ENCODE data around the gene PNLDC1.
"Not testable (repeated sequence)": the region's sequence is repeated elsewhere in the genome, so short reads cannot be mapped to it uniquely, and the experiment has no call there.

PNLDC1 gene

DNA sequence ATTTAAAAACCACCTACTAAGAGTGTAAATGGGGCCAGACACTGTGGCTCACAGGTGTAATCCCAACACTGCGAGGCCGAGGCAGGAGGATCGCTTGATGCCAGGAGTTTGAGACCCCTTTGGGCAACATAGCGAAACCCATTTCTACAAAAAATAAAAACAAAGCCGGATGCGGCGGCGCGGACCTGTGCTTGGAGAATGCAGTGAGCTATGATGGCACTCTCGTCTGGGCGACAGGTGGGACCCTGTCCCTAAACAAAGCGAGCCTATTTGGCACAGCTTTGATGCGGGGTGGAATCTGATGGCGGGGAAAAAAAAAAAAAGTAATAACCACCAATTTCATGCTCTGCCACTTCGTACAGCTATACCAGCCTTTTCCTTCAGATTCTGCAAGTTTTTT lies 11.8 kb upstream of the PNLDC1 start:
- no peak for DNase-seq (ENCODE audit: low read depth in 2 of 2)

DNA sequence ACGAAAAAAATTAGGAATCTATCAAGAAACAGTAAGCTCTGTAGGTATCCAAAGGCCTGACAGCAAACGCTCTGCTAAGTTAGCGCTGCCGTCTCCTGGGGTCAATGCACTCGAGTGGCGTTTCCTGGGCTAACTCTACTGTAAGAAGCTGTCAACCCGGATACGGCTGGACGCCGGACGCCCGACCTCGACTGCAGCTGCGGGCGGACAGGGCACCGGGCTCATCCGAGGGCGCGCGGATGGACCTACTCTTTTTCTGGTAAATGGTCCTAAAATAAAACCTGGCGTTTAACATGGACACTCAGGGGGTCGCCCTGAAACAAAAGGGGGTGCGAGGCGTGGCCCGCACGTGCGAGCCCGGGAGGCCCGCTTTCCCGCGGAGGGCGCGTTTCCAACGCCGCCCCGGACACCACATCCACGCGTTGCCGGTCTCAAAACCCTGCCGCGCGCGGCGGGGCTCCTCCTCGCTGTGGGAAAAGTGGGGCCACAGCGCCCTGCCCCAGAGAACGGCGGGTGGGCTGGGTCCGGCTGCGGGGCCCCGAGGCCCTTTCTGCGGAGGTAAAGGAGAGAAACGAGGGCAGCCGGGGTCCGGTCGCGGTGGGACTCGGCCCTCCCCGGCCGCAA lies 11.2 kb upstream of the PNLDC1 start:
- no peak for DNase-seq (ENCODE audit: low read depth in 2 of 2)

DNA sequence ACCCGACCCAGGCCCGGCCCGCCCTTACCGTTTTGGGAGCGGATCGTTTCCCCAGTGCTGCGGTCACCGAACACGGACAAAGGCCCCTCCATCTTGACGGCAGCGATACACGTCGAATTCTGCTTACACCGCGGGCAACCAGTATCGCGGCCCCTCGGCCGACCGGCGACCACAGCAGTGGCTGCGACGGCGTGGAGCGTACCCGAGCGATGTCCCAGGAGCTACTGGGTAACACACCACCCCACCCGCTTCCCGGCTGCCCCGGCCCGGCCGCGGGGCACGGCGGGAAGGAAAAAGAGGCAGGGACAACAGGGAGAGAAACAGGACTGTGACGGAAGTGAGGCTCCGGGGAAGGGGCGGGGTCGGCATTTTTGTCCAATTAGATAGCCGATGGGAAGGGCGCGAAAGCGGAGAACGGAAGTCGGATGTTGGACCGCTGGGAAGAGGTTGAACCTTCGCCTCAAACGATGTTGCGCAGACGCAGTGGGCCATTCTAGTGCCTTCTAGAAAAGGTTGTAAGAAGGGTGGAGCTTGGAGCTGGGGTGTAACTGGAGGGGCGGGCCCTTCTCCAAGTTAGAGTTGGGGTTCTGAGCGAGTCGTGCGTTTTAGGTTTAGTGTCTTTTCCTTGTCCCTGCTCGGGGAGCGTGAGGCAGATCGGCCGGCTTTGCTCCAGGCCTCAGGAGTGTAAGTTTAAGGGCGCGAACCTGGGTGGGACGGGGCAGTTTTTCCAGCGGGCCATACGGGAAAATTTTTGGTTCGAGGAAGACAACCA lies 10.5 kb upstream of the PNLDC1 start, which contains the start of gene TCP1:
TCP1 (minus strand) TSS at position 226 of the 772 bp plus-strand sequence; CDS start at position 92, 134 bp downstream.
- DNase-seq (ENCODE audit: low read depth in 2 of 2), result peak; percentile 98 to 99

DNA sequence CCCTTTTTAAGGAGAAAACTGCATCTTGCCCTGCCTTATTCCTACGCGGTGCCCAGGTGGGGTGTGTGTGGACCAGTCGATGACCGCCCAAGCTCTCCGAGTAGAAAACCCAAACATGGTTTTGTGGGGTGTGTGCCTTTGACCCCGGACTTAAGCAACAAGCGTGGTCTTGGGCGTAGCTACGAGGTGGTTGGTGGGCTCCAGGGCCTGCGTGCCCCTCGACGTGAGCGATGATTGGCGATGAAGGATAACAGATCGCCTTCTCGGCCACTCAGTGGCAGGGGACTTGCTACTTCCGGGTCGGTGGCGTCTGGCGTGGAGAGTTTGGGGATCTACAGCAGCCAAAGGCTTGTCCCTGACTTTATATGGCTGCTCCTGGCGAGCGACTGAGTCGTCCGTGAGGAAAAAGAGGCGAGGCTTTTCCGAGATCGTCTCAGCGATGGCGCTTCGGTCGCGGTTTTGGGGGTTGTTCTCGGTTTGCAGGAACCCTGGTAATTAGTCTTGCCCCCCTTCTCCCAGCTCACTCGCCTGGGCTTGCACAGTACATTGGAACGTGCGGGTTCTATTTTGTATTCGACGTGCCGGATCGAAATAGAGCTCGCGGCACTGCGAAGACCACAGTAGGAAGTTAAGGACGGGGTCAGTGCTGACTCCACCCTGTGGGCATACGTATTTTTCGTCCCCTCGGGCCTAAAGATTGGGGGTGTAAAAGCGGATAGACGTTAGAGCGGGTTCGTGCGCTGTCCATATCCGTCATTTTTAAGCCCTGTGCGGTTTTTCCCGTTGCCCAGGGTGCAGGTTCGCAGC lies 9.7 kb upstream of the PNLDC1 start, which contains the start of gene MRPL18:
MRPL18 (plus strand) TSS at position 319 of the 807 bp plus-strand sequence; CDS start at position 440, 121 bp downstream.
- DNase-seq (ENCODE audit: low read depth in 2 of 2), result peak; percentile 77 to 84

DNA sequence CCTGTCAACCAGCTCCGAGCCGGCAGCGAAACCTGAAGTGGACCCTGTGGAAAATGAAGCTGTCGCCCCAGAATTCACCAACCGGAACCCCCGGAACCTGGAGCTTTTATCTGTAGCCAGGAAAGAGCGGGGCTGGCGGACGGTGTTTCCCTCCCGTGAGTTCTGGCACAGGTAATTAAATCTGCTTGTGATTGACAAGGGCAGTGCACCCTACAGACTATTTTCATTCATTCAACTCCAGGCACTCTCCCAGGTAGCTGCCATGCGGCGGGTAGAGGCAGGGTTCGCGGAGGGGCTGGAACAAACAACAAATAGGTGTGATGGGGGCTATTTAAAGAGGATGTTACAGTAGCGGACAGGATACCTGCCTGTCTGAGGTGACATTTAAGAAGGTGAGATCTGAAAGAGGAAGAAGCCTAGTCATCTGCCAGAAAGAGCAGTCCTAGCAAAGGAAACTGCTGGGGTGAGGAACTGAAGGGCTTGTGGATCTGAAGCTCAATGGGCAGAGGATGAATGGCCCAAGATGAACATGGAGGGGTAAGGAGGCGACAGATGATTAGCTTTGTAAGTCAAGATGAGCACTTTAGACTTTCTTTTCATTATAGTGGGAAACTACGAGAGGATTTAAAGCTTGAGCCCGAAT lies 9.0 kb upstream of the PNLDC1 start:
- DNase-seq (ENCODE audit: low read depth in 2 of 2), result no peak

DNA sequence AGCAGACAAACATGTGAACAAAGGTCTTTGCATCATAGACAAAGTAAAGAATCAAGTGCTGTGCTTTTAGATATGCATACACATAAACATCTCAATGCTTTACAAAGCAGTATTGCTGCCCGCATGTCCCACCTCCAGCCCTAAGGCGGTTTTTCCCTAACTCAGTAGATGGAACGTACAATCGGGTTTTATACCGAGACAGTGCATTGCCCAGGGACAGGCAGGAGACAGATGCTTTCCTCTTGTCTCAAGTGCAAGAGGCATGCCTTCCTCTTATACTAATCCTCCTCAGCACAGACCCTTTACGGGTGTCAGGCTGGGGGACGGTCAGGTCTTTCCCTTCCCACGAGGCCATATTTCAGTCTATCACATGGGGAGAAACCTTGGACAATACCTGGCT lies 5.1 kb upstream of the PNLDC1 start:
- not testable (repeated sequence) for DNase-seq (ENCODE audit: low read depth in 2 of 2)

DNA sequence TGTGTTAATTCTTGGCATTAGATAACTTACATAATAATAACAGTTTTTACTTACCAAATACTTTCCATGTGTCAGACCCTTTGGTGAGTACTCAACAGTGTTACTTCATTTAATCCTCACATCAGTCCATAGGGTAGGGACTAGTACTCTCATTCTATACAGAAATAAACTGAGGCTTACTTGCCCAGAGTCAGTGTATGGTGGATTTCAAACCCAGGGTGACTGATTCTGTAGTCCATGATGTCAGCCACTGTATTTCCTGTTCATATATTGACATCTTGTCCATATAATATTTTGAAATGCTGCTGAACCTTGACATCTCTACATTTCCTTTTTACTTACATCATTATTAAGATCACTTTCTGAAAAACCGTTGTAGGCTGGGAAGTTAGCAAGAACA lies 2.5 kb upstream of the PNLDC1 start:
- DNase-seq (ENCODE audit: low read depth in 2 of 2), result no peak

DNA sequence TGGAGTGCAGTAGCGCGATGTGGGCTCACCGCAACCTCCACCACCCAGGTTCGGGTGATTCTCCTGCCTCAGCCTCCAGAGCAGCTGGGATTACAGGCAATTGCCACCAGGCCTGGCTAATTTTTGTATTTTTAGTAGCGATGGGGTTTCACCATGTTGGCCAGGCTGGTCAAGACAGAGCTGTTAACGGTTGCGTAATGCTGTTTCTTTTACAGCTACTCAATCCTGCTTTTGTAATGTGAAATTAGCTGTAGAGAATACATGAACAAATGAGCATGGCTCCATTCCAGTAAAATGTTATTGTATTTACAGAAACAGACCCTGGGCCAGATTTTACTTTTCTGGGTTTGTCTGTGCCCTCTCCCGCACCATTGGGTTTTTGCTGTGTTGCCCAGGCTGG lies 1.9 kb downstream of the PNLDC1 start:
- no peak for DNase-seq (ENCODE audit: low read depth in 2 of 2)

DNA sequence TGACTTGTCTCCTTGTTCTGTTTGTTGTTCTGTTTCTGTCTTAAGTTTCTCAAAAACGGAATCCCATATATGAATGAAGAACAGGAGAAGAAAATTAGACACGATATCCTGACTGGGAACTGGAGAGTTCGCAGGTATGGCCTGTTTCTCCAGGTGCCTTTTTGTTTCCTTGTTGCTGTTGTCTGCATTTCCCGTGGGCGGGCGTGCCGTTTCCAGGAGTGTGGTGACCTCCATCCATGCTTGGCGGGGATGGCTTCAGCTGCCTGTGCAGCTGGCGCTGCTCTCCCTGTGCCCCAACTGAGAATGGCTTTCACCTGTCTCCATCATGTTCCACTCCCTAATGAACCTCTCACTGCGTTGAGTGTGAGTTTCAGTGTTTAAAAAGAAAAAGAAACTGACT lies 4.4 kb downstream of the PNLDC1 start:
- DNase-seq (ENCODE audit: low read depth in 2 of 2), result no peak

DNA sequence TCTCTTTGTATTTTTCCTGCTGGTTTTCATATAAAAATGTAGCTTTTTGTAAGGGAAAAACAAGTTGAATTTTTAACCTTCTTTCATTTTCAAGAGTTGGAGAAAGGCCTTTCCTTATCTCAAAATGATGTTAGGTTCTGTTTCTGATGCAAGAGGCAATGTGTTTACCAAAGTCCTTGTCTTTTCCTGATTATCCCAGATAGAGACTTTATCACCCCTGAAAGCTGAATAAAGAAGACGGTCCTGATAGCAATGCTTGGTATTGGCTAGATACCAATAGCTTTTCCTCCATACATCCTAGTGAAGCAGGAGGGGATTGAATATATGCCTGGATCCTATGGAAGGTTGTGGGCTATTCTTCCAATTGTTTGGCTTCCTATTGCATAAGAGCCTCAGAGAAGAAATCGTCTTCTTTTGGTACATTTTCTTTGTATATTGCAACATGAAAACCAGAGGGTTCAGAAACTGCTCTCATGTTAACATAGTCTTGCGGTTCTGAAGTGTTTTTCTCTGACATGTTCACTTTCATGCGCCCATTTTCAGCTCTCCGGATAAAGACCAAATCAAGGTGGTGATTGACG lies 5.5 kb downstream of the PNLDC1 start:
- DNase-seq (ENCODE audit: low read depth in 2 of 2), result no peak

DNA sequence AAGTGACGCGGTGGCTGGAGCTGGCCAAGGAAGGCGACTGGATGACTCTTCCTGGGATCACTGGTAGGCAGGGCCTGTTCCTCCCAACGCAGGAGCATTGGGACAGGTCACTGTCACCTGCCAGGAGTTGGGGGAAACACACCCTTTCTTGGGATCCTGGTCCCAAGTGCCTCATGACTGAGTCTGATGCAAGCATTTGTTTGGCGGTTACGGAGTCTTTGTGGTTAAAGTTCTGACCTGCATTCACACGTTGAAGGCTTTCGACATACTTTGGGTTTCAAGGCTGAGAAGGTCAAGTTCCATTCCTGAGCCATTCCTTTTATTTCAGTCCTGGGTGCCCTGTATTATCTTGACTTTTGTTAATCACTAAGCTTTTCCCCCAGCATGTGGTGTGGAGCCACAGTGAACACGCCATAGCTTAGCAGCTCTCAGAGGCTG lies 6.0 kb downstream of the PNLDC1 start:
- DNase-seq (ENCODE audit: low read depth in 2 of 2), result no peak

DNA sequence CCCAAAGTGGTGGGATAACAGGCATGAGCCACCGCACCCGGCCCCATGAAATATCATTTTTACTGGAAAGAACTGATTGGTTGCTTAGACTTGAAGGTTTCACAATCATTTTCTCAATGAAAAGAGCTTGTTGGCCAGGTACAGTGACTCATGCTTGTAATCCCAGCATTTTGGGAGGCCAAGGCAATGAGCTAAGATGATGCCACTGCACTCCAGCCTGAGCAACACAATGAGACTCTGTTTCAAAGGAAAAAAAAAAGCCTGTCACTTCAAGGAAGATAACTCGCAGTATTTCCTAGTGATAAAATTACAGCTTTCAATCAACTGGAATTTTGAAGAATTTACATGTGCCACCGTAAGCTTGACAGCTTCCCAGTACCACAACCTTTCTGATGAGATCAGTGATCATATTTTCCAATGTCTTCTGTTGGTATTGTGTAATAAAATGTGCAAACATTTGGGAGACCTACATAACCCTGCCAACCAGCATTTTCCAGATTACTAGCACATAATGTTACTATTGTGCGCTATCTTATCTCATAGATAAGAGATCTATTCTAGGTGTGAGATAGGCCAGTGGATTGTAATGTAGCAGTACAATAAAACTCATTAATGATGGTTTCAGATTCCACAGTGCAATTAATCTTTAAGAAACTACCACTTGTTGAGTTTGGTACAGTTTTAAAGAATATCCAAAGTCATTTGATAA lies 7.2 kb downstream of the PNLDC1 start:
- no peak for DNase-seq (ENCODE audit: low read depth in 2 of 2)

DNA sequence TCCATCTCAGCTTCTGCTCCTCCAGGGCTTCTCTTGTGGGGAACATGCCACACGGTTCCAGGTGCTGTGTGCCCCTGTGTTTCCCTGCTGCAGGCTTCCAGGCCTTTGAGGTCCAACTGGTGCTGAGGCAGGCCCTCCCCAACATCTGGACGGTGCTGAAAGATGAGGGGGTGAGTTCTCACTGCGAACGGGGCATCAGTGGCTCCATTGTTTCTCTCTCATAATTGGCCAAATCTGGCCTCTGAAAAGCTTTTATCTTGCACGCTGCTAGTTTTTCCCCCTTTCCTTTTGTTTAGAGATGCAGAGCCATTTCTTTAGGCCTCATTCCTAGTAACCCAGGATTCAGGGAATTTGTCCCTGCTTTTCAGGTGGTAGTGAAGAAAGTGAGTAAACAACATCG lies 8.6 kb downstream of the PNLDC1 start:
- no peak for DNase-seq (ENCODE audit: low read depth in 2 of 2)

DNA sequence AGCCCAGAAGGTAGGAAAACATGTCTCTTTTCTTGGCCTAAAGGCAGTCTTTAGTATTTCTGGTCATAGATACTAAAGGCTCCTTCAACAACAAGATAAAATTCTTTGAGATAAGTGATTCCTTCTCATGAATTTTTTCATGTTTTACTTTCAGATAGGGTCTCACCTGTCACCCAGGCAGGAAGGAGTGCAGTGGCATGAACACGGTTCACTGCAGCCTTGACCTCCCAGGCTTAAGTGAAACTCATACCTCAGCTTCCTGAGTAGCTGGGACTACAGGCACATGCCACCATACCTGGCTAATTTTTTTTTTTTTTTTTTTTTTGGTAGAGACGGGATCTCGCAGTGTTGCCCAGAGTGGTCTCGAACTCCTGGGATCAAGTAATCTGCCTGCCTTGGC lies 9.1 kb downstream of the PNLDC1 start:
- DNase-seq (ENCODE audit: low read depth in 2 of 2), result no peak

DNA sequence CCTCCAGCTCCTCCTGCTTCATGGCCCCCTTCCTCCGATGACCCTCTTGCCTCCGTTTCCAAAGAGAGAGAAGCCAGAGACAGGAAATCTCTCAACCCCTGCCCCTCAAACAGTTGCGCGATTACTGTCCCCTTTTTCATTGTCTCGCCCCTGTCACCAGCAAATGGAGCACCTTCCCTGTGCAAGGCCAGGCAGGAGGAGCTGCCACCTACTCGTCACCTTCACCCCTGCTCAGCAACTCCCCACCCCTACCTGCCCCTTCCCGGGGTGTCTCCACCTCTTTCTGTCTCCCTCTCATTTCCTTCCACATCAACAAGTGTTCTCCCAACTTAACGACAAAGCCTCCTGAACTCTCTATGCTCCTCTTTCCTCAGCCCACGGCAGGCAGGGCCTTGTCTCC lies 13.7 kb downstream of the PNLDC1 start:
- DNase-seq (ENCODE audit: low read depth in 2 of 2), result no peak

DNA sequence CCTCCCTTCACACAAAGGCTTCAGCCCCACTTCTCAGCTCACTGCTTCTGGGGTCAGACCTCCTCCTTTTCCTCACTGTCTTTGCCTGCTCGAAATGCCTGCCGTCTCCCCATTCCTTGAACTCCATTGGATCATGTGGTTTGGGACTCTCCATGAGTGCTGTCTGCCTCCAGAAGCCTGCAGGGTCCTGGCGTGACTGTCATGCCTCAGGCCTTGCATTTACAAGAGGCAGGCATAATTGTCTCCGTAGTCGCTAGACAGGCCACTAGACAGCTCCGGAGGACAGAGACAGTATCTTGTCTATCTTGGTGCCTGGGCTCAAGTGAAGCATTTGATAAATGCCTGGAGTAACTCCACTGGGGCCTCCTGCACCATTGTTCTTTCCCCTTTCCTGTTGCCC lies 15.3 kb downstream of the PNLDC1 start:
- DNase-seq (ENCODE audit: low read depth in 2 of 2), result no peak

DNA sequence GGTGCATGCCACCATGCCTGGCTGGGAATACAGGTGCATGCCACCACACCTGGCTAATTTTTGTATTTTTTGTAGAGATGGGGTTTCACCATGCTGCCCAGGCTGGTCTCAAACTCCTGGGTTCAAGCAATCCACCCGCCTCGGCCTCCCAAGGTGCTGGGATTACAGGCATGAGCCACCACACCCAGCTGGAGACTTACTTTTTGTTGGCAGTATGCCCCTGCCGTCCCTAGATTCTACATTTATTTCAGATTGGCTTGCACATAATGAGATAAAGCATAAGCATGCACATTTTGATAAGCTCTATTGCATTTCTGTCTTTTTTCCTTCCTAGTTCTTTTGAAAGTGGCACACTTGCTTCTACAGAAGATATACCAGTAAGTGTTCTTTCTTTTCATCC lies 16.7 kb downstream of the PNLDC1 start:
- not testable (repeated sequence) for DNase-seq (ENCODE audit: low read depth in 2 of 2)

DNA sequence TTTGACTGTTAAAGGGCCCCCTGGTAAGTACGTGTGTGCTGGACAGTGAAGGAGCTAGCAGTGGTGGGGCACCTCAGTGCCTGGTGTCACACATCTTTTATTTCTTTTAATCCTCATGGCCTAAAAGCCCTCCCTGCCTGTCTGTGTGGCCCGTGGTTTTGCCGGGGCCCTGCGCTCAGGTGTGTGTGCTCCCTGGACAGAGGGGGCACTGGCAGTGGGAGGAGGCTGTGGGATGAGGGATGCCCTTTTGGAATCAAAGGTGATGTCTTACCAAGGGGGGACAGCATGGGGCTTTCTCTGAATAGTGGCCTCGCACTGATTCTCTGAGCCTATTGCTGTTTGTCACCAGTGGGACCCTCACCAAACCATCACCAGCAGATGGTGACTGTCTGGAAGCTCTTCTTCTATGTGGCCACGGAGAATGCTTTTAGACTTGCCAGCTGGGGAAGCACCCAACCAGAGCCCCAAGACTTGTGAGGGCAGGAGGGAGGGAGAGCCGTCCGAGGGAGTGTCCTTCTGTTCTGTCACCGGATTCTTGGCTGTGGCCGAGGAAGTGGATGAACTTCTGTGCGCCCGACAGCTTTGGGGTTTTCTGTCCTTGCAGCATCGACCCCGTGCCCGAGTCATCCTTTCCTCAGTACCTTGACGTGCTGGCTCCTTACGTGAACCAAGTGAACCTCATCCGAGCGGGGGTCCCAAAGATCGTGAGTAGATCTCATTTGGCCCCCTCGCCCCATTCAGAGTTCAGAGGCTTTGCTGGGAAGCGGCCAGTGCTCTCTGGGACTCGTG lies 18.1 kb downstream of the PNLDC1 start:
- no peak for DNase-seq (ENCODE audit: low read depth in 2 of 2)

DNA sequence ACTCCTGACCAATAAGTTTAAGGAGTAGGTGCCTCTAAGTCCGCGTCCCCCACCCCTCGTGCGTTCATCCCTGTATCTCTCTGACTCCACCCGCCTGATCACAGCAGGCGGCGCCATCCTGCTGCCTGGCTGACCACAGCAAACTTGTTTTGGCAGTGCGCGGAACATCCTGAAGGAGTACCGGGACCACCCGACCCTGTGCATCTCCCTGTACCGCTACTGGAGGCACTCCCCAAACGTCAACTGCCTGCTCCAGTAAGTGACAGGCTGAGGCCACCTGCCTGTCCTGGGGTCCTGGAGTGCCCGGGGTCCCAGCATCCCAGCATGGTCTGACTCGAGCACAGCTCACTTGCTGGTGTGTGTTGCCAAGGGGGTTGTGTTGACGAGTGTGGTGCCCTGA lies 19.0 kb downstream of the PNLDC1 start:
- no peak for DNase-seq (ENCODE audit: low read depth in 2 of 2)

Measured in activated CD8-positive, alpha-beta memory T cell treated with anti-CD3 and anti-CD28 coated beads for 4 hours (primary cell).